D721Med (cell line): ENCODE data around the gene INS.

Source experiments
- DNase-seq: peaks from one replicate; pipeline ENCODE4 v3.0.0; 2011; ENCODE audit warnings: low spot score; ENCODE audit not compliant: insufficient read length
- FAIRE-seq: peaks from 2 replicates; lab custom pipeline; 2011; peaks lifted over from hg19 to GRCh38; lab: Jason Lieb, UNC
- TF ChIP-seq, protein P1 (sequence below): IDR thresholded peaks from 2 replicates; pipeline ENCODE4 v1.5.1; 2012; ENCODE audit warnings: mild to moderate bottlenecking, control low read depth; ENCODE audit not compliant: insufficient read depth; ENCODE audit errors: missing control alignments

The INS gene

DNA sequence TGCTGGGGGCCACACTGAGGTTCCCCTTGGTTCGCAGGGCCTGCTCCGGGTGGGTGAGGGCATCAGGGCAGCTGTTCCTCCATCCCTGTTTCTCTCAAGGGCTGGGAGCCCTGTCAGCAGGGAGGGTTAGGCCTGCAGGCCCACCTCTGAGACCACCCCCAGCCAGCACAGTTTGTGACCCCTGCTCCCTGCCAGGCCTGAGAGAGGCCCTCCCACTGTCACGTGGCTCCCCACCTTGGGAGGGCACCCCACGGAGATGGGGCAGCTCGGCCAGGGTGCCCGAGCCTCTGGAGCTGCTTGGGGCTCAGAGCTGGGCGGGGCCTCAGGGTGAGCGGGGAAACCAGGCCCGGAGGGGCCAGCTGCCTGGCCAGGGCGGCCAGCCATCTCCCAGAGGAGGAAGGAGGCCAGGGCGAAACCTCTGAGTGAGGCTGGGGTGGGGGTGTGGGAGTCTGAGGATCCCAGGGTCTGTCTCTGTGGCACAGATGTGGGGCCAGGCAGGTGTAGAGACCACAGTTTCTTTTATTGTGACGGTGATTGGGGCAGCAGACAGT, 2.5 kb upstream of the INS start:
- TF ChIP-seq, protein P1, sequence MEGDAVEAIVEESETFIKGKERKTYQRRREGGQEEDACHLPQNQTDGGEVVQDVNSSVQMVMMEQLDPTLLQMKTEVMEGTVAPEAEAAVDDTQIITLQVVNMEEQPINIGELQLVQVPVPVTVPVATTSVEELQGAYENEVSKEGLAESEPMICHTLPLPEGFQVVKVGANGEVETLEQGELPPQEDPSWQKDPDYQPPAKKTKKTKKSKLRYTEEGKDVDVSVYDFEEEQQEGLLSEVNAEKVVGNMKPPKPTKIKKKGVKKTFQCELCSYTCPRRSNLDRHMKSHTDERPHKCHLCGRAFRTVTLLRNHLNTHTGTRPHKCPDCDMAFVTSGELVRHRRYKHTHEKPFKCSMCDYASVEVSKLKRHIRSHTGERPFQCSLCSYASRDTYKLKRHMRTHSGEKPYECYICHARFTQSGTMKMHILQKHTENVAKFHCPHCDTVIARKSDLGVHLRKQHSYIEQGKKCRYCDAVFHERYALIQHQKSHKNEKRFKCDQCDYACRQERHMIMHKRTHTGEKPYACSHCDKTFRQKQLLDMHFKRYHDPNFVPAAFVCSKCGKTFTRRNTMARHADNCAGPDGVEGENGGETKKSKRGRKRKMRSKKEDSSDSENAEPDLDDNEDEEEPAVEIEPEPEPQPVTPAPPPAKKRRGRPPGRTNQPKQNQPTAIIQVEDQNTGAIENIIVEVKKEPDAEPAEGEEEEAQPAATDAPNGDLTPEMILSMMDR = no peak
- FAIRE-seq = no peak
- no peak for DNase-seq

DNA sequence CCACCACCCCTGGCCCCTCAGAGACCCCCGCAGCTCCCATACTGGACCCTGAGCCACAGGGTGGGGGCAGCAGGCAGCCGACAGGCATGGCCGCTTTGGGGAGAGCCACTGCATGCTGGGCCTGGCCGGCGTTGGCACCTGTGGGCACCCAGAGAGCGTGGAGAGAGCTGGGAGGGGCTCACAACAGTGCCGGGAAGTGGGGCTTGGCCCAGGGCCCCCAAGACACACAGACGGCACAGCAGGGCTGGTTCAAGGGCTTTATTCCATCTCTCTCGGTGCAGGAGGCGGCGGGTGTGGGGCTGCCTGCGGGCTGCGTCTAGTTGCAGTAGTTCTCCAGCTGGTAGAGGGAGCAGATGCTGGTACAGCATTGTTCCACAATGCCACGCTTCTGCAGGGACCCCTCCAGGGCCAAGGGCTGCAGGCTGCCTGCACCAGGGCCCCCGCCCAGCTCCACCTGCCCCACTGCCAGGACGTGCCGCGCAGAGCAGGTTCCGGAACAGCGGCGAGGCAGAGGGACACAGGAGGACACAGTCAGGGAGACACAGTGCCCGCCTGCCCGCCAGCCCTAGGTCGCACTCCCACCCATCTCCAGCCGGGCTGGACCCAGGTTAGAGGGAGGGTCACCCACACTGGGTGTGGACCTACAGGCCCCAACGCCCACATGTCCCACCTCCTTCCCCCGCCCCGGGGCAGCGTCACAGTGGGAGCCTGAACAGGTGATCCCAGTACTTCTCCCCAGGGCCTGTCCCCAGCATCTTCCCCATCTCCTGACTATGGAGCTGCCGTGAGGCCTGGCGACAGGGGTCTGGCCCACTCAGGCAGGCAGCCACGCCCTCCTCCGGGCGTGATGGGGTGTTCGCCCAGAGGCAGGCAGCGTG, 1.2 kb downstream of the INS start:
- TF ChIP-seq, protein P1 = no peak
- no peak for DNase-seq
- FAIRE-seq = no peak

DNA sequence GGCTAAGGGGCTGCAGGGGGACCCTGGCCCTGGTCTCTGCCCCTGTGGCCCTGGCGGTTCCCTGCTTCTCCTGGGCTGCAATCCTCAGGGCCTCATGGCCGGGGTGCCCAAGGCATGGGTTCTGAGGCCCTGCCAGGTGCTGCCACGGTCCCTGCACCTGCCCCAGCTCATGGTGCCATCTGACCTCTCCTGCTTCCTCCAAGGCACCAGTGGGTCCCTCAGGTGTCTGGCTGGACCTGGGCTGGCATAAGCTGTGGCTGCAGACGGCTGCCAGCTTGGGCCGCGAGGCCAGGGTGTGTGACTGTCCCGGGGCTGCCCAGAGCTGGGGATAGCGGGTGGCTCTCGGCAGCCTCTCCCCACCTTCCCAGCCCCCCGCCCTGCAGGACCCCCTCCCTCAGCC, 2.0 kb downstream of the INS start:
- DNase-seq (no peak), FAIRE-seq (no peak)
- TF ChIP-seq, protein P1 = no peak

DNA sequence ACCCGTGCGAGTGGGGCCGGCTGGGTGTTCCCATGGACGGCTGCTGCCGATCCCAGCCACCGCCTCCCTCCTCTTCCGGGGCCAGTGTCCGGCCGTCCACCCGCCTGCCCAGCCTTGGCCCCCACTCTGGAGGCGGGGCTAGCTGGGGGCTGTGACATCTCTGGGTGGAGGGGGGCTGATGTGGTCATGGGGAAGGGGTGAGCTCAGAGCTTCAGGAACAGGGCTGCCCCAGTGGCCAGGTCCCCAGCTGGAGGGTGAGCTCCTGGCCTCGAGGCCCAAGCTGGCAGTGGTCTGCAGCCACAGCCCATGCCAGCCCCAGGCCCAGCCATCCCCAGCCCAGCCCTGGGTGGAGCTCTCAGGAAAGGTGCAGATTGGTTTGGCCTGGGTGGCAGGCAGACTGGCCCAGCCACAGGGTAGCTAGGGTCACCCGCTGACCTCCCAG, 2.7 kb downstream of the INS start:
- no peak for FAIRE-seq
- DNase-seq = no peak
- TF ChIP-seq, protein P1 = no peak

DNA sequence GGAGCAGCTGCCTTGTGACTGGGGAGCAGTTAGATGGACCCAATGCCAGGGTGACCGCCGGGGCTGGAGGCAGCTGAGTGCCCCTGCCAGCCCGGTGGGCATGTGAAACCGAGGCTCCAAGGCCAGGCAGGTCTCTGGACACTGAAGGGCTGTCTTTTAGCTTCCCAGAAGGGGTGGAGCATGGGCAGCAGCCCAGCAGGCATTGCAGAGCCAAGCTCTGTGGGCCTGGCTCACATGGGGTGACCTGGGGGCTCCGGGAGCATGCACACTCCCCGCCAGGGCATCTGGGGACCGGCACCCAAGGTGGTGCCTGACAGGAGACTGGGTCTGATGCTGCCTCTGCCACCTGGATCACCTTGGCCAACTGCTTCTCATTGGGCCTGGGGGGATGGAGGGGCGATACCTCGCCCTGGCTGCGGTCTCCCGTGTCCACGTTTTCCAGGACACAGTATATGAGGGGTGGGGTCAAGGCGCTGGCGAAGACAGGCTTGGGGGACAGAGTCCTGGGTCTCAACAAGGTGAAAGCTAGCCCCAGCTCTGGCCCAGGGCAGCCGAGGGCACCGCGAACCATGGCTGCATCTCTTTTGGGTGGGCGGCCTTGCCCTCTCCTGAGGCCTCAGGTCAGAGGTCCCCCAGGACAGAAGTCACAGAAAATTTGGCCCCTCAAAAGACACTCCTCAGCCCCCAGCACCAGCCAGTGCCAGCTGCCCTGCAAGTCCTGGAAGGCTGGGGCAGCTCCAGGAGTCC, 3.5 kb downstream of the INS start:
- TF ChIP-seq, protein P1 = no peak
- FAIRE-seq (no peak), DNase-seq (no peak)

DNA sequence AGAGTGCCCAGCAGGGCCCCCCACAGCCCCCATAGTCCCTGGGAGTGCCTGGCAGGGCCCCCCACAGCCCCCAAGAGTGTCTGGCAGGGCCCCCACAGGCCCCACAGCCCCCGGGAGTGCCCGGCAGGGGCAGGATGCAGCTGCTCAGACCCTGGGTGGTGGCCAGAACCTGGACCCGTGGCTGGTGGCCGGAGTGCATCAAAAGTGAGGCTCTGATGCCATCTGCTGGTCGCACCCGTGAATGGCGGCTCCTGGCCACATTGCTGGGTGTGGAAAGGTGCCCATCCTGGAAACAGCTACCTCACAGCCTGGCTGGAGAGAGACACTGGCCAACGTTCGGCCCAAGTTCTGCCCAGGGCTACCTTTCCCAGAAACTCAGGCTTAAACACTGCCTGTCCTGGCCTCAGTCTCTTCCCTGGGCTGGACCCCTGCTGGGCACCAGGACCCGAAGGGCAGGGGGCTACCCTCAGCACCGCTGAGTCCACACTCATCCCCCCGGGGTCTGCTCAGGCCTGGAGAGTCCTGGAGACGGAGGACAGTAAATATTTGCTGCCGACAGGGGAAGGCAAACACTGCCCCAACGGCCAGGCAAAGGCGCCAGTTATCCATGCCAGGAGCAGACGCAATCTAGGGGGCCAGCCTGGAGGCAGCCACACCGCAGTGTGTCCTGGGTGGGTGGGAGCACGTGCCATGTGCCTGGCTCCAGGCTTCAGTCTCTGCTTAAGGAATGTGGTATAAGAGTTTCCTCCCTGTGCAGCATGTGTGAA, 4.4 kb downstream of the INS start:
- TF ChIP-seq, protein P1 = peak; percentile 67
- FAIRE-seq (no peak), DNase-seq (no peak)
